HG02571 (cell line): ENCODE measurements around the gene MAML2.
A peak's percentile ranks its signal among the peaks of the same experiment; 100 is the strongest.

Experiments used
- ATAC-seq: cut with Tn5 transposase; IDR thresholded peaks from one replicate; pipeline ENCODE4 v1.9.1; 2021; ENCODE audit warnings: mild to moderate bottlenecking, moderate library complexity; ENCODE audit not compliant: unreplicated experiment

MAML2 gene

DNA sequence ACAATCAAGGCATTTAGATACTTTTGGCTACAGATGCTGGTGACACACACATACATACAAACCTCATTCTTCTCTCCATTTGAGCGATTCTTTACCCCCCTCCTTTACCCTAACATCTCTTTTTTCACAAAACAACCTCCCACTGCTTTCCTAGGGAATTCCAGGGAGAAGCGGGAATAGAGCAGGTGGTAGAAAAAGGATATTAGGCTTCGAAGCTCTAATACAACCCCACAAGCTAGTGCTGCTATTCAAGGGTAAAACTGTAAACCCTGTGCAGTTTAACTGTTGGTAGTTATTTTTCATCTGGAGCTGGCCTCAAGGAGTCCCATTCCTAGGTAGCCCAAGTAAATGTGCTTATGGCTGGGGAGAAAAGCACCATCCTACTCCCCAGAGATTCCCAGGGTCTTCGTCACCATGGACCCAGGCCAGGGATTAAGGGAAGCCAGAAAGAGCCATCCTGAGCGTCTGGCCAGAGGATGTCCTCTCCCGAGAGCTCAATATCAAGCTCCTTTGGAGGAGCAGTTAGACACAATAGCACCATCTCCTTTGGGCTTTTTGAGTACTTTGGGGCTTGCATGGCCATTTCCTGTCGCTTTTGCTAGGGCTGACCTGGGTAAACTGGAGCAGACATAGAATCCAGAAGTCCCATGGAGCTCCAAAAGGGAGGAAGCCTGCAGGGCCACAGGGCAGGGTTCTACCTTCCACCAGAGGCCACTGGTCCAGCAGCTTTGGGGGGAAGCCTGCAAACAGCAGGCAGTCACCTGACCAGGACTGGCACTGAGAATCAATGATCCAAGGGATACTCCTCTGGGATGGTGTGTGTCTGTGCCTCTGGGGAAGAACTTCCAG, 3.1 kb downstream of the MAML2 start:
- ATAC-seq: no peak

DNA sequence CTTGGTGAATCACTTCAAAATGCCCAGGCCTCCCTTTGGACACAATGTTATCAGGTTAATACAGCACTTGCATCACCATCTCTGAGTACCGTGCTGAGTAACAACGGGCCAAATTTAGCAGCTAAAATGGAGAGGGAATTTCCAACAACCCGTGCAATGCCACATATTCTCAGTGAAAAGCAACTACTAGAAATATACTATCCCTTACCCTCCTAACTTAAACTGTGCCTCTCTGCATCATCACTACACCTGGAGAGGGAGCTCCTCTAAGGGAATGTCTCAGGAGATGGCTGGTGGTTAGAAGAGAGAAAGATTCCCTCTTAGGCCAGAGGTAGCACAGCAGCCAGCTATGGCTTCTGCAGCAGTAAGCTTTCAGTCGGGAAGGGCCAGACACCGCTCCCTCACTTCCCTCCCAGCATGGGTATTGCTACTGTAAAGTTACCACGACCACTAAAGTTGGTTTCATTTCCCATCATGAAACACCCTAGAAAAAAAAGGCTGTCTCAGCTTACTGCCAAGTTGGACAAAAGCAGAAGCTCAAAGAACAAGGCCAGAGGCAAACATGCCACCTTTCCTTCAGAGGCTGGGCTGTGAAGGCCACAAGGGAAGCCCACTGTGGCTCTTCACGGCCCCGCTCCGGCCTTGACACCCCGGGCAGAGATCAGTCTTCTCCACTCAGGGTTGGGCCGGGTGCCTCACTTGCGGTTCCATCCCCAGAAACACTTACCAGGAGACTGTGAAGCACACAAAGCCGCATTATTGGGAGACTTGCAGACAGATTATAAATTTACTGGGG, 3.9 kb downstream of the MAML2 start:
- peak; percentile 33 for ATAC-seq

DNA sequence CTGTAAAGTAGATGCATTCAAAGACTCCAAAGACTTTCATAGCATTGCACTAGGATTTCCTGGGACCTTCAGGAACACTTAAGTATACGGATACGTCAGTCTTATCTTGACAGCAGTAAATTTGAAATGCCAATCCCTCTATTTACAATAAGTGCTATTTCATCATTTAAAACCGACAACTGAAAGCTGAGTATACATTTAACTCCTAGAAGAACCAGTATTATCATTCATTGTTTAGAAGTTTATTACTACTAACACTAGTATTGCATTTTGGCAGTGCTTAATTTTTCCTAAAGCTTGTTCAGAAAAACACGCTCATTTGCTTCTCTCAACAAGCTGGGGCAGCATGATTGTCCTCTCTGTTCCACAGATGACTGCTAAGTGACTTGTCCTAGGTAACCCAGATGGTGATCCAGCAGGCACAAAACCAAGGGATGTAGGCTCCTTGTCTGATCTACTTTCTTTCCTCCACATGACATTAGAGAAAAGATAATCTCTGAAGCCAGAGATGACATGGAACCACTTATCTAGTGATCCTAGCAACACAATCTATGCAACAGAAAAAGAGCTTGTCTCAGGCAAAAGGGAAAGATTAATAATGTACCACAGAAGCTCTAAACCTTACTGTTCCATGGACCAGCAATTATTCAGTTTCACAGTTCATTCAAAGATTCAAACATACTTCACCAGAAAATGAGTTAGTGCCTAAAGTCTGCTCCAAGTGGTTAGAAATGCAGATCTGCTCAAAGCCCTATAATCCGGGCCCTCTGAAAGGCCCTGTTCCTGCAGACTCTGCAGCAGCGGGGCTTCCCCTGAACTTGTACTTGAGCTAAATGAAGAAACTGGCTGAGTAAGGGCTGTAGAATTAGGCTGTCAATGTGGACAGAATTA, 5.2 kb downstream of the MAML2 start:
- peak; percentile 31 for ATAC-seq

DNA sequence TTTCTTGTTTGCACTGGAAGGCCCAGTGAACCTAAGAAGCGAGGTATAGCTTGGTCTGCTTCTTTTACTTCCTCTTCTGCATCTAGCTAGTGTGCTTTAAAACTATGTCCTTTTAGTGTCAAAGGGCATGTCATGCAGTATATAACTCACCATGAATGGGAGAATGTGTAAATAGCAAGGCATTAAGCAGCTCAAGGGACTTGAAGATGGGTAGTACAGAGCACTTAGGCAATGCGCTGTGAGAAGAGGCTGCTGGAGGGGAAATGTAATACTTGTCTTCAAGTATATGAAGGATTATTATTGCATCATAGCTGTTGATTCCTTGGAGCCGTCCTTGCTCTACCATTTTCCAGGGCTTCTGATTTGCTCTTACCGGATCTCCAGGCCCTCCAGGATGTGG, 7.6 kb downstream of the MAML2 start:
- ATAC-seq: no peak

DNA sequence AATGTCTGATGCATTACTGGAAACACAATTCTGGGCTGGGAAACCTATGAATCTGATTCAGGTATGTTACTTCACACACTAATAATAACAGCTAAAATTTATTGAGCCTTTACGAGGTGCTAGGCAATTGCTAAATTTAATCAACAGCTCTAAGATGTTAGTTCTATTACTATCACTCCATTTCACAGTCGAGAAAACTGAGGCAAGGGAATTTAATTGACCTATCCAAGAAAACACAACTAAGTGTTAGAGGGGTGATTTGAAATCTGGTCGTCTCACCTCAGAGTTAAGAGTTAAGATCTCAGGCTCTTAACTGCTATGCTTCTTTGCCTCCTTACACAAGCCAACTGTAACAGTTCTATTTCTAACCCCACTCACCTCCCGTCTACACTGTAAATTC, 8.8 kb downstream of the MAML2 start:
- ATAC-seq: no peak

DNA sequence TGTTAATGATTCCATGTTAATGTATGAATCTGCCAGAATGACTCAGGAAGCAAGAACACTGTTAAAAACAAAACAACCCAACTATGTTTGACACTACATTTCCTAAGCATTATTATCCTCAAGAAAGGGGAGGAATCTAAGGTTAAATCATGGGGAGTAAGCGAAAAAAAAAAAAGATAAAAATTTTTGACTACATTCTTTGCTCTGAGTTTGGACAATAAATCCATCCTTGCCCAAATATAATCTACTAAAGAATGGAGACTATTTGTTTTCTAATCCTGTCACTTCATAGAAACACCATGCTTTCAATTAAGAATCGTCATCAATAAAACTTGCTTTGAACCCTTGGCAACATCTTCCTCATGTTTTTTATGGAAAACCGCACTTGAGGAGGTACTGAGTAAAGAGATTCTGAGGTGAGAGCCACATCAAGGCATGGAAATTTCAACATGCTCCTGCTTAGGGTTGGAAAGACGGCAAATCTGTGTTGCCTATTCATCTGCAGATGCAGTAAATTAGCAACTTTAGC, 9.7 kb downstream of the MAML2 start:
- ATAC-seq: no peak

DNA sequence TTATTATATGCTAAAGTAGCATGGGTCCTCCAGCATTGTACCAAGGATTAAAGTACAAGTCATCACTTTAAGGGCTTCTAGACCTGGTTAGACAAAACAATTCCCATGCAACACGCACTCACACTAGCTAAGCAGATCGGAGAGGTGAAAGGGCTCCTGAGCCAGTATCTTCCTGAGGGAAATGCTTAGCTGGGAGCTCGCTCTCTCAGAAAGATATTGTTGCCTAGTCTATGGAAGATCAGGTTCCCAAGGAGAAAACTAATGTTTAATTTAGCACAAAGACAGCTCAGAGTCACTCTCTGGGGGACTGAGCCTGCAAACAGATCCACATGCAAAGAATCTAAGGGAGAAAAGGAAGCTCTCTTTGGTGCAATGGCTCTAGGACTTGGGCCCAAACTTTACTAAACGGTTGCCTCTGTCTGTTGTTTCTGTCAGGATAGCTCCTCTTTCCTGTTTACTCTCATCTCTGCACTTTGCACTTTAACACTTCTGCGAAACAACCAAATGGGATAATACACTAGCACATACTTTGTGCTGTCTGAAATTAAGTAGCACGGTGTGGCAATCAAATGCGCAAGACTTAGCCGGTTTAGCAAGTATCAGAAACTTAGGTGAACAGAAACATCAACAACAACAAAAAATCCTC, 10.7 kb downstream of the MAML2 start:
- ATAC-seq: no peak

DNA sequence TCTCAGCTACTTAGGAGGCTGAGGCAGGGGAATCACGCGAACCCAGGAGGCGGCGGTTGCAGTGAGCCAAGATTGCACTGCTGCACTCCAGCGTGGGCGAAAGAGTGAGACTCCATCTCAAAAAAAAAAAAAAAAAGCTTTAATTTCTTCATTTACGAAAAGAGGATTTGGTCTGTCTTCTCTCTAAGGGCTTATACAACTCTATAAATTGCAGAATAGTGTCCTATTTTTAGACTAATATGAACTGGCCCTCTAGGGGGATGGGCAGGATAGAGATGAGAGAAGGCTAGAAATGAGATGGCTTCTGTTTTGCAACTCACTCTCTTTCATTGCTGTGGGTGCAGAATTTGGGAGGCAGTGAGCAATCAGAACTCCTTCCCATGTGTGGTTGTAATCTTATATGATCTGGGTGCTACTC, 11.3 kb downstream of the MAML2 start:
- no peak for ATAC-seq

DNA sequence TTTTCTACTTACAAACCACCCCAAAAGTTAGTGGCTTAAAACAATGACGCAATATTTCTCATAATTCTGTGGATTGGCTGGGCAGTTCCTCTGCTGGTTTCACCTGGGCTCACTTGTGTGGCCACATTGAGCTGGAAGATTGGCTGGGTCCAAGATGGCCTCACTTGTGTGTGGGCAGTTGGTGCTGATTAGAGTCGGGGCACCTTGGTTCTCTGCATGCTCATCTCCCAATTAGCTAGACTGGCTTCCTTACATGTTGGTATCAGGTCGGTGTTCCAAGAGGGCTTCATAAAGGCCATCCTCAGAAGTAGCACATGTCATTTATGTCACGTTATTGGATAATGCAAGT, 12.5 kb downstream of the MAML2 start:
- ATAC-seq: no peak

DNA sequence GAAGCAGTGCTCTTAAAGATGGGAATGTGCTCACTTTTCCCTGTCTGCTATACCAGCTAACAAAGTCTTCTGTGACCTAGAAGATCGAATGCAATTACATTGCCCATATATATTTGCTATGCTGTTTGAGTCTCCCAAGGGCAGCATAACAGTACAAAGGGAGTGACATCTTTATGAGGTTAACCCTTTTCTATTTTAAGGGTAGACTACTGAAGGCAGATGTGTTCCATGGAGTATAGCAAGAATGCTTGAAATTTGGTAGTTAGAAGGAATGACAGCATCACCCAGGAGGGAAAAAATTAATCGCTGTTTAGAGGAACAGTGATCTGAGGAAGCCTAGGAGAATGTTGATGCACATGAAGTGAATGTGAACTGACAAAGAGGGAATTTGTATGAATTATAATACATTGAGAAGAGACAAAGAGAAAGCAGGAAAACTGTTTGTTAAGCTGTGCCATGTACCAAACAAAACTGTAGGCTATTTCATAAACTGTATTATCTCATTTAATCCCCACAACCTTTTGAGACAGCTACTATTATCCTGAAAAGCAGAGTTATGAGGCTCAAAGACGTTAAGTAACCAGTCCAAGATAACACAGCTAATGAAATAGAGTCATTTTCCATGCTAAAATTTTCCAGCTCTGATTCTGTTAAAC, 13.0 kb downstream of the MAML2 start:
- no peak for ATAC-seq

DNA sequence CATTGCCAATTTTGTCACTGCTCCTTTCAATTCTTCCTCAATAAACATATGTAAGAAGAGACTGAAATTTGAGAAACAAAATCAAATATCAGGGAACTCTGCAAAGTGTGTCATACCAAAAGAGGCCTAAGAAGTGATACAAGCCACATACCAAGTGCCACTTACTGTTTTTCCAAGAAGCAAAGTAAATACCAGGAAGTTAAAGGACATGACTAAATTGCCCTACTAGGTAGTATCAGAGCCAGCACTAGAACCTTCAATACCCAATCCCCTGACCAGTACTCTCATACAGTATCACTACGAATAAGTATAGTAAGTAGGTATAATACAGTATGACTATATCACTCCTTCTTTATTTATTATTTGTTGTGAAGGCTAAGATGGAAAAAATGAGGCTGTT, 13.6 kb downstream of the MAML2 start:
- no peak for ATAC-seq

DNA sequence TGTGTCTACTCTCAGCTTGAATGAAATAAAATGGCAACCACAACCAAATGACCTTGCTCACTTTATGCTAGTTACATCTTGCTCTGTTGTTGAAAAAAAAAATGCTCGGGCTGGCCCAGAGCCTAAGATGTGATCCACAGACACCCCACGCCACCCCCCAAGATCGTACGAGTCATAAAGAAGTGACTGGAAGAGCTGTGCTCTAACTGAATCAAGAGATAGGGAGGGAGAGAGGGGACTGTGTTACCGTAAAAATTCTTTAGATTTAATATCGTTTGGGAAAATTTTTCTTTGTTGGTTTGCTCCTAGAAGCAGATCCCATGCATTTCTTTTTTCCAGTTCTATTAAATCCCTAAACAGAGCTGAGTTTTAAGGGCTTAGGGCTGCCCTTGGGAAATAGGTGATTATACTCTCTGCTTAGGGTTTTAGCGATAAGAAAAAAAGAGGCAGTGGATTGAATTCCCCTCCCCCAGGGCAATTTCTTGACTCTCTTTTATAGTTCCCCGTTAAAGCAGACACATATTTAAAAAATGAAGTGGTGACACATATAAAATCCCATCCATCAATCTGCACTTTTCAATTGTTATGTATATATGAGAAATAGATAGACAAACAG, 14.5 kb downstream of the MAML2 start:
- no peak for ATAC-seq

DNA sequence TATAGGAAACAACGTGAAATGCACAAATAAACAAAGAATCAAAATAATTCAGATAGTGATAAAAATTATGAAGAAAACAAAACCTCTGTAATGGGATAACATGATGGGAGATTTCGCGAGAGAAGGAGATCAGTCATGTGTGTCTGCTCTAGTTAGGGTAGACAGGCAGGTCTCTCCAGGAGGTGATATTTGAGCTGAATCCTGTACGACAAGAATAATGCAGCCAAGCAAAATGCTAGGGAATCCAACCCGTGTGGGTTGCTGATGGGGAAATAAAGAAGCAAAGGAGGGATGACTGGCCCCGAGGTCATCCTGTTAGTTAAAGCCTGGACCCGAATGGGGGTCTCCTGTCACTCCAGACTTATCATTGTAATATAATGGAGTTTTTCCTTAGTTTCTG, 16.0 kb downstream of the MAML2 start:
- ATAC-seq: no peak

DNA sequence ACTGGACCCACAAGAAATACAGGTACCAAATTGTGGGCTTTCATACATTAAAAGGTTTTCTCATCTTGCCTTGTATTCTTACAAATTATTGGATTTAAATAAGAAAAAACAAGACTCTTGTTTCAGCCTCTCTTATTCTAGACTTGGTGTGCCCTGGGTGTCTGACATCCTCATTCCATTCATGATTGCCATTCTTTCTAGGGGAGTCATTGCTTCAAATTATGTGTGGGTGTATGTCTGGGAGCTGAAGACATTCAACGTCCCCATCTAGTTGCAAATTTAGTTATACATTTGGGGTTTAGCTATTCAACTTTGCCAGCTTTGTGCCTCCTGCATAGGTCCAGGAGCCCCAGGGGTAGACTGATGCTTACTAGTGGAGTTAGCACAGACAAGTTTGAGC, 18.1 kb downstream of the MAML2 start:
- no peak for ATAC-seq

DNA sequence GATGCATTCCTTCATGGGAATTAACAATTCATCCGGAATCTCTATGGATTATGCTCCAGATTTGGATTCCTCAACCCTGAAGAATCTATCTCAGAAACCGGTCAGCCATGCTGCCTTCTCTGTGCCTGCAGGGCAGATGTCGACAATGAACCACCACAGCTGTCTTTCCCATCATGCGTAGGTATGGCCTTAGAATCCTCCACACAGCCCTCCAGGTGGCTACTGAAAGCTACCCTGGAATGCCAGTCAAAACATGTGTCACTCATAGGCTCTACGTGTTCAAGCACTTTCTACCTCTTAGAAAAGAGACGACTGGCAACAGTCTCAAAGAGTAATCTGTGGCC, 19.4 kb downstream of the MAML2 start:
- no peak for ATAC-seq

DNA sequence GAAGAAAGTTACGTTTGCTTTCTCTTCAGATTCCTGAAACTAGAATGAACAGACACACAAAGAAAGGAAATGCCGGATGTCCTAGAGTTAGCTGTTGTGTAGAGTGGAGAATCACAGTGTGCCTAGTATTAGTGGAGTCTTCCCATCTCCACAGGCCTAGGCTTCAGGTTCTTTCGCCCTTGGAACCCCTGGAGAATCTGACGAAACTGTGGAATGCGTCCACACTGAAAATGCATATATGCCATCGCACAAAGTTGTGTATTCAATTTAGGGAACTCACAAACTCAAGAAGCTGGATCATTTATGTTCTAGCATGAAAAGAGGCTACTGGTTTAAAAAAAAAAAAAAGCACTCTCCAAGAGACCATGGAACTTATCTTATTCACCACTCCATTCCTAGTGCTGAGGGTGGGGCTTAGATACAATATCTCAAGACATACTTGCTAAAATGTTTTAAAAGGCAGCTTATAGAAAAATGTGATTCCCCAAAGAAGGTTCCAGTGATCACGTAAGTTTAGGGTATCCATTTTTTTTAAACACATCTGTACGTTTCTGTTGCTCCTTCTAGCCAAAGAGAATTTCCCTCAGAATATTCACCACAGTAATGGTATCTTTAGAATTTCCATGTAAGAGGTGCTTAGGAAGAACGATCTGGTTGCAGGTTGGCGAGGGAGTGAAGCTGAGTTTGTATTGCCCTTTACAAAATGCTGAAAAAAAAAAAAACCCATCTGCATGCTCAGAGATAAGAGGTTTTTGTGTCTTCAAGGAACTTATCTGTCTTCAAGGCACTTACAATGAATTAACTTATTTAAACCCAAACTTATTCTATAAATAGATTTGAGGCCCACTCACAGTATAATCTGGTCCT, 20.0 kb downstream of the MAML2 start:
- ATAC-seq: no peak

DNA sequence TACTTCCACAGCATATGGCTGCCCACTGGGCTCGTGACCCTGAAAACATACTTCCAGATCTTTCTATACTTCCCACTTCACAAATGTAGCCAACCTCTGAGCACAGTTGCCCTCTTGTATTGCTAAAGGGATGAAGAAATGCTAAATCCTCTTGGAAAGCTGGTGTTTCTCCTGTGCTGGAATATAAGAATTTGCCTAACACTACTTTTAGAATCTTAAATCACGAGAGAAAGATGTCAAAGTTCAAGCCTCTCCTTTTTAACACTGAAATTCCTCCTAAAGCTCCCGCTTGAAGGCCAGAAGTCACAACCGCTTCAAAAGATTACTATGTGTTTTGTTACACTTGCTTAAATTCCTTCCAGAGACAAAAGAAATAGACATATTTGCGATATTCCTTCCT, 21.9 kb downstream of the MAML2 start:
- ATAC-seq: no peak

DNA sequence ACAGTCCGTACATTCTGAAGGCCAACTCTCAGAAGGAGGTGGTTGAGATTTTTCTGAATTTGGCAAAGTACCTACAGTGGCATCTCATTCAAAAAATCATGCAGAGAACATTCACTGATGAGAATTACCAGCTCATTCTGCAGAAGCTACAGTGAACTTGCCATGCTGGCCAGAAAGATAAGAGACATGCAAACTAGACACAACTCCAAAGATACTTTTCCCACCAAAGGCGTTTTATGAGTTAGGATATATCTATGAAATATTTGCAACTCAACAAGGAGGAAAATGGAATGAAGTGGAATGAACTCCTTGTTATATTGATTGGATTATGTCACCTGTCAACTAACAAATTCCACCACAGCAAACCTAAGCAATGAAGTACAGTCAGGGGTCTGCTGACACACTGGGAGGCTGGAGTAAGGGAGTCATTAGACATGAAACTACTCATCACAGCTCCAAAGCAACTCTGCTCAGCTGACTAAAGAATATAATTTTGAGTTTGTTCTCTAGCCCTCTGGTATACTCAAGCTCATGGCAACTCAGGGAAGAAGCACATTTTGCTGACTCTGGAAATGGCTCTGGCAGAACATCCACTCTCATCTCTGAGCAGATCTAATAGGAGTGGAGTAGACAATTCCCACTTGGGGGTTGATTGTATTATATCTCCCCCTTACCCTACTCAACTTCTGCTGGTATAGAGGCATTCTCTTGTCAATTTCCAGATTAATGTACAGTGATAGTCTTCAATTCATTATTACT, 22.9 kb downstream of the MAML2 start:
- no peak for ATAC-seq
